NCI-H2171 treated with DMSO at 0.1 percent for 48 hours (cell line): ENCODE measurements around the gene PTAFR.
"Not testable (repeated sequence)": the region's sequence is repeated elsewhere in the genome, so short reads cannot be mapped to it uniquely, and the experiment has no call there.

Experiments used
- DNase-seq: peaks from one replicate; lab custom pipeline; 2025; lab: John Stamatoyannopoulos, UW

The PTAFR gene

DNA sequence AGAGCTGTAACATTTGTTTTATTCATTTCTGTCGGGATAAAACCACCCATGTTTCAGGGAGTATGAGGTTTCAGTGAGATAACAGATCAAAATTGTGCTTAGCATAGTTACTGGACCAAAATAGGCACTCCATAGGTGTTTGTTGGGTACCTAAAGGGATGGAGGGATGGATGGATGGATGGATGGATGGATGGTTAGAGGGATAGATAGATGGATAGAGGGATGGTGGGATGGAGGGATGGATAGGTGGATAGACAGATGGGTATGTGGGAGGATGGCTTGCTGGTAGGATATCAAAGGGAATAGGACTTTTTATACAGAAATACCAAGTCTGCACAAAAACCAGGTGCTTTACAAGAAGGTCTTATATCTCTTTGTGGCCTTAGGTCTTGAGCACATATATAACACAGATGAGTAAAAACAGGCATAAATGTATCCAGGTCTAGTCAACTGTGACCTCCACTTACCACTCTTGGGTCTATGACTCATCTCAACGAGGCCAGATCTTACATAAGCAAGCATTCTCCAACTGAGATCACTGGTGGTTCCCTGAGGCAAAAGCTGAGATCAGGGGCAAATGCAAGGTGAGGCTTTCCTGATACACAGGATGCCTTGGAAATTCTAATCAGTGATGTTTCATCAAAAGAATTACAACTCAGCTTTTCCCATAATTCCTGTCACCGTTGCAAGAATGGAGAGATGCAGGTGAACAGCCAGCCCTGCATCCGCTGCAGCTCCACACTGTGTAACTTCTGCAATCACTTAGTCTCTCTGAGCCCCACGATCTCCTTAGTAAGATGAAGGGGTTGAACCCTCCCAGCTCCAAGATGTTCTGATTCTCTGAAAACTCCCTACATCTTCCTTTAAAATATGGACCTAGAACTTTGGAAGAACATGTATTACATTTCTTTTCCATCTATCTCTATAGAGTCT is 32.0 kb downstream of the PTAFR start:
- no peak for DNase-seq

DNA sequence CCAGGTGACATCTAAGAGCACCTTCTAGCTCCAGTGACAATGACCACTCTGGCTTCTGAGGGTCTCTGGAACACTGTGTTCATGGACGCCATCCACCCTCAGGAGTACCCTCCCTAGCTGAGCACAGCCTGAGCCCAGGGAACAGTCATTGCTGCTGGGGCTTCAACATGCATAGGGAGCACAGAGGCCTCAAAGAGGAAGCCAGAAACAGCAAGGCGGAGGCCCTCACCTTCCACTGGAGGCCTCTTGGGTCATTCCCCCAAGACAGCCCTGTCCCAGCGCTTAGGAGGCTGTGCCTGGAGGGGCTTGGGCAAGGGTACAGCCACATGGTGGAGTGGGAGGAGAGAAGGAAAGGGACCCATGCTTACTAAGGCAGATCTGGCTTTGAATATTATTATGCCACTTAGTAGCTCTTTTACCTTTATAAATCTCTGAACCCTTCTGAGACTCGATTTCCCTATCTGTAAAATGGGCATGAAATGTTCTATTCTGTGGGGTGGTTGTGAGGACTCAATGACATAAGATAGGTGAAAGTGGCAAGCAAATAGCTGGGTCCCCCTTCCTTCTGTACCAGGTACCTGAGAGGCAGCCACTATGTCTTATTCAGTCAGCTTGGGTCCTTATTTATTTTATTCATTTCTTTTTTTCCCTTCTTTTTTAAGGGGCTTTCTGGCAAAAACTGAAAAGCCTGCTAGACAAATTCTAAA is 32.8 kb downstream of the PTAFR start:
- no peak for DNase-seq

DNA sequence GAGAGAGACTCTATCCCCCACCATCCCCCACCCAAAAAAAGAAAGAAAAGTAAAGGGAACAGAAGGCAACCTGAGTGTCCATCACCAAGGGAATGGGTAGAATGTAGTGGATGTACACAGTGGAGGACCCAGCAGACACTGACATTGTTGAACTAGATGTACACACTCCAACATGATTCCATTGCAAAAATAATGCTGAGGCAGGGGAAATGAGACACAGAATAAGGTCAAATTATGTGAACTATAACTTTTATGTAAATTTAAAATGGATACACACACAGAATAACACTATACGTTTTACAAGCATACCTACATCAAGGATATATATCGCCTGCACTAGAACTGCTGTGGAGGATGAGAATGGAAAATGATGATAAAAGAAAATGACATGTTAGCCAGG is 34.8 kb downstream of the PTAFR start:
- no peak for DNase-seq

DNA sequence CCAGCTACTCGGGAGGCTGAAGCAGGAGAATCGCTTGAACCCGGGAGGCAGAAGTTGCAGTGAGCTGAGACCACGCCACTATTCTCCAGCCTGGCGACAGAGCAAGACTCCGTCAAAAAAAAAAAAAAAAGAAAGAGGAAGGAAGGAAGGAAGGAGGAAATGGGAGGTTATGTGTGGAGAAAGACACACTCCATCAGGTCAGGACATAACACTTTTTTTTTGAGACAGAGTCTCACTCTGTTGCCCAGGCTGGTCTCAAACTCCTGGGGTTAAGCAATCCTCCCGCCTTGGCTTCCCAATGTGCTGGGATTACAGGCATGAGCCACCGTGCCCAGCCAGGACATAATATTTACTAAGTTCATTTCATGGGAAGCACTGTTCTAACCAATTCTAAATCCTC is 36.6 kb downstream of the PTAFR start:
- DNase-seq: not testable (repeated sequence)

DNA sequence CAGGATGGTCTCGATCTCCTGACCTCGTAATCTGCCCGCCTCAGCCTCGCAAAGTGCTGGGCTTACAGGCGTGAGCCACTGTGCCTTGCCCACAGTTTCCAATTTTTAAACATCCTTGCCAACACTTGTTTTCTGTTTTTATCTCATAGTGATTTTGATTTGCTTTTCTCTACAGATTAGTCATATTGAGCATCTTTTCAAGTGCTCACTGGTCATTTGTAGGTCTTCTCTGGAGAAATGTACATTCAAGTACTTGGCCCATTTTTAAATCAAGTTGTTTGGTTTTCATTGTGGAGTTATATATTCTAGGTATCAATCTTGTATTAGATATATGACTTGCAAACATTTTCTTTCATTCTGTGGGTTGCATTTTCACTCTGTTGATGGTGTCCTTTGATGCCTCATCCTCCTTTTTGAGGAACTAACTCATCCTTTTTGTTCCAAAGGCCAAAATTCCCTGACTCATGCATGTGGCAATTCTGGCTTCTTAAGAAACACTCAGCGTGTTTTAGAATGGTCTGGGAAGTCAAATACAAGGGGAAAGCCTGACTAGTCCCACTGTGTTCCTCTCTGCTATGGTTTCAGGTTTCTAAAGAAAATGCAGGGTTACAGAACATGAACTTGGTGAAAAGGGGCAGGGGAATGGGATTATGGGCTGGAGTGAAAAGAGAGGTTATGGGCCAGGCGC is 37.3 kb downstream of the PTAFR start:
- no peak for DNase-seq

DNA sequence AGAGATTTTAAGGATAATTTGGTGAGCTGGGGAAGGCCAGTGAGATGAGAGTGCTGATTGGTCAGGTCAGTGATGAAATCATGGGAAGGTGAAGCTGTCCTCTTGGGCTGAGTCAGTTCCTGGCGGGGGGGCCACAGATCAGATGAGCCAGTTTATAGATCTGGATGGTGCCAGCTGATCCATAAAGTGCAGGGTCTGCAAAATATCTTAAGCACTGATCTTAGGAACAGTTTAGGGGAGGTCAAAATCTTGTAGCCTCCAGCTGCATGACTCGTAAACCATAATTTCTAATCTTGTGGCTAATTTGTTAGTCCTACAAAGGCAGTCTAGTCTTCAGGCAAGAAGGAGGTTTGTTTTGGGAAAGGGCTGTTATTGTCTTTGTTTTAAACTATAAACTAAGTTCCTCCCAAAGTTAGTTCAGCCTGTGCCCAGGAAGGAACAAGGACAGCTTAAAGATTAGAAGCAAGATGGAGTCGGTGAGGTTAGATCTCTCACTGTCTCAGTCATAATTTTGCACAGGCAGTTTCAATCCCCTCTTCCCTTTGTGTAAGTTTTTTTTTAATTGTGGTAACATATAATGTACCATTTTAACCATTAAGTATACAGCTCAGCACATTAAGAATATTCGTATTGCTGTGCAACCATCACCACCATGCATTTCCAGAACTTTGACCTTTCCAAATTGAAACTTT is 39.4 kb downstream of the PTAFR start:
- no peak for DNase-seq

DNA sequence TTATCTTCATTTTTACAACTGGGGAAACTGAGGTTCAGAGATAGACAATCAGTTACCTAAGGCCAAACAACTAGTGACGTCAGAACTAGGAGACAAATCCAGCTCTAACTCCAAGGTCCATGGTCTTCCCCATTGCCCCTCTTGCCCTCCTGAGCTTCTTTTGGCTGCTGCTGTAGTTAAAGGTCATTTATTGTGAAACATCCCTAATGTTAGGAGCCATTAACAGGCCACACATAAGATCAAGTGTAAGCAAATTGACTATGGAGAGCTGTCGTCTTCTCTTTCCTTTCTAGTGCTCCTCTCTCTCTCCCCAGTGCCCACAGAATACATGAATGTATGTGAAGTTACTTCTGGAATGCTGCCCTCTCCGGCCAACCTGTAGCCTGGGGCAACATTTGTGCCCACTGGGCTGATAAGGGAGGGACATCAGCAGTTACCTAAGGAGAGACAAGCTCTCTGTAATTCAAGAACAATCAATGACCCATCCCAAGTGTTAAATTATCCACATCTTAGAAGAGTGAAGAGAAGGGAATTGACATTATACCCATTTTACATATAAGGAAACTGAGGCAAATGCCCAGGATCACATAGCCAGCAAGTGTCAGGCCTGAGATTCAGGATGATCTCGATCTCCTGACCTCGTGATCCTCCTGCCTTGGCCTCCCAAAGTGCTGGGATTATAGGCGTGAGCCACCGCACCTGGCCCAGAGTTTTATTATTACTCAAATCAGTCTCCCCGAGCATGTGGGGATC is 40.1 kb downstream of the PTAFR start:
- DNase-seq: no peak

DNA sequence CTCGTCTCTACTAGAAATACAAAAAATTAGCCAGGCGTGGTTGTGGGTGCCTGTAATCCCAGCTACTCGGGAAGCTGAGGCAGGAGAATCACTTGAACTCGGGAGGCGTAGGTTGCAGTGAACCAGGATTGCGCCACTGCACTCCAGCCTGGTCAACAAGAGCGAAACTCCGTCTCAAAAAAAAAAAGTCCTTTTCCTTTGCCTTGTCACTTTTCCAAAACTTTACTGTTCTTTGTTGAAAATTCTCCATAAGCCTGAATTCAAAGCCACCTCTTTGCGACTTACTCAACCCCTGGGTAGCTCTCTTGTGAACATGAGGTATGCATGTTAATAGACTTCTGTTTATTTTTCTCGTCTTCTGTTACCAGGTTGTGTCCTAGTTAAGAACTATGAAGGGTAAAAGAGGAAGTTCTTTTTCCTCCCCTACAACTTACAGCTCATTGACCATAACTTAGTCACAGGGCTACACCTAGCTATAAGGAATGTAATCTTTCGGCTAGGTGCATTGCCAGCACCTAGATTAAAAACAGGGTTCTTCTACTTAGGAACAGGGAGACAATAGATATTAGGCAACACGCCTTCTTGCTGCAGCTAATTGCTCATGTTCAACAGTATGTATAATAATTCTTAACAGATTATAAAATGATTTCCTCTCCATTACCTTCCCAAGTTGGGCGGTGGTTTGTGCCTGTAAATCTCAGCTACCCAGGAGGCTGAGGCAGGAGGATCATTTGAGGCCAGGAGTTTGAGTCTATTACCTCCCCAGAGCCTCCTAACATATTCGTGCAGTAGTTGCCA is 40.9 kb downstream of the PTAFR start:
- no peak for DNase-seq

DNA sequence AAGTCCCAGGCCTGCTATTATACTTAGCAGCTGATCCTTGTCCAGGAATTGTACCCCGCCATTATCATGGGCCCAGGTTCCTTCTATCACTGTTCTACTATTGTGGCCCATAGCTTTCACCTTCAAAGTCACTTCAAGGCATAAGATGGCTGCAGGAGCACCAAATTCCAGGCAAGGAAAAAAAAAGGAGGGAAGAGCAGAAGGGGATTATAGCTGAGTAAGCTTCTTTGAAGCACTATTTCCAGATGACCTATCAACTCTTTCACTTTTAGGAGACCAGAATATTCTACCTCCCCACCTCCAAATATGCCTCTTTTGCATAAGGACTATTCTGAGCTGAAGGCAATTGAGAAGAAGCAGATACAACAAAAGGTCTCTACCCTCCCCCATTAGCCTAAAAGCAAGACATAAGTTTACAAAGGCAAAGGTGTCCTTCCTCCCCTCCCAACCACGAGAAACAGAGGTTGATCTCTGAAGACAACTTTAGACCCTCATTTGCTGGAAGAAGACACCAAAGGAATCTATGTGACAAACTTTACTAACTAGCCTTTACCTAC is 41.8 kb downstream of the PTAFR start:
- DNase-seq: no peak

DNA sequence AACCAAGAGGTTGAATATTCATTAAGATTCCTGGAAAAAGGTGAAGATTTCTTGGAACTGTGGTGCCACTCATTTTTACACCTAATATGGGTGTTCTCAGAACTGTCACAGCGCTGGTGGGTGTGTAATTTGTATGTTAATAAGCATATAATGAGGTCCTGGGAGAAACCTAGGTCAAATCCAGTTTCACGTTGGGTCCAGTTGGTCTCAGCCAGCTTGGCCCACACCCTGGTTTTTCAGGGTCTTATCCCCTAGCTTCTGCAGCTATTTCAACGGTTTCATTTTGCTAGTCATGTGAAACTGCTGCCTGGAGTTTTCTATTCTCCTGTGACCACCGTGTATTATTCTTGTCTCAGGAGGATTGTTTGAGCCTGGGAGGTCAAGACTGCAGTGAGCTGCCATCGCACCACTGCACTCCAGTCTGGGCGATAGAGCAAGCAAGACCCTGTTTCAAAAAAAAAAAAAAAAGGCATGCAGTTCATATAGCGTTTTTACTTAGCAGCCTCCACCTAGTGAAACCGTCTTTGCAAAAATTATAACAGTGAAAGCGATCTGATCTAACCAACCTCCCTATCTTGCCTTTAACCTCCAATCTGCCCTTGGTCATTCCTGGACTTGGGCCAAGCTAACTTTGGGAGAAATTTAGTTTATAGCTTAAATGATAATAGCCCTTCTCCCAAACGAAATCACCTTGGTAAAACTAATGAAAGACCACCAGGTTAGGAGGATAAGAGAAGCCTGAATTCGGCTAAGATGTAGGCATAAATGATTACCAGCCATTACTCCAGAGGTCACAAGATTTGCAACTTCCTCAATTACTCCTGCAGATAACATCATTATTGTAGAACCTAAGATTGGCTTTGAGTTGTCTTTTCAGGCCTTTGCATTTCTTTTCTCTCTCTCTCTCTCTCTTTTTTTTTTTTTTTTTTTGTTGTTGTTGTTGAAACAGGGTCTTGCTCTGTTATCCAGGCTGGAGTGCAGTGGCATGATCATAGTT is 44.0 kb downstream of the PTAFR start:
- DNase-seq: no peak

DNA sequence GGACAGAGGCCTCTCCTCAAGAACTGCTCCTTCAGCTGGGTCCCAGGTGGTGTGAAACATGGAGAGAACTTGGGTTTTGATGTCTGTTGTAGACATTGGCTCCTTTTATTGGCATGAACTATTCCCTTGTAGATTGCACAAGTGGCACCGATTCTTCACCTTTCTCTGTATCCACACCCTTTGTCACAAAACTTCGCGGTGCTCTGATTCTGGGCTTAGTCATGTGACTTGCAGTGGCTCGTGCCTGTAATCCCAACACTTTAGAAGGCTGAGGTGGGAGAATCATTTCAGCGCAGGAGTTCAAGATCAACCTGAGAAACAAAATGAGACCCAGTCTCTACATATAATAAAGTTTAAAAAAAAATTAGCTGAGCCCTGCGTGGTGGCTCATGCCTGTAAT is 45.6 kb downstream of the PTAFR start:
- DNase-seq: no peak

DNA sequence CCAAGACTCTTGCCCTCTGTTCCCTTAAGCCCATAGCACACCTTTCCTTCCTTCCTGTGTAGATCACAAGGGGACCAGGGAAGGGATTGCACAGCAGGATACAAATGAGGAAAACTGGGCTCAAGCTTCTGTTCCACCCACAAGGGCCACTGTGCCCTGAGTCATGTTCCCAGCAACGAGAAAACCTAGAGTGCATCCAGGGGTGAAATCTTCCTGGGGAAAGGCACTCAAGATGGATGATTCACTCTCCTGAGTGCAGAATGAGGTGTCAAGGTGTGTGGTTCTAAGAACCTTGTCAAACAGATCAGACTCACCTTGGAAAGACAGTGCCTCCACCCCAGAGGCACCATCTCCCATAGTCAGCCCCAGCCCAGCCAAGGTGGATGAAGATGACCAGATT is 47.3 kb downstream of the PTAFR start:
- no peak for DNase-seq

DNA sequence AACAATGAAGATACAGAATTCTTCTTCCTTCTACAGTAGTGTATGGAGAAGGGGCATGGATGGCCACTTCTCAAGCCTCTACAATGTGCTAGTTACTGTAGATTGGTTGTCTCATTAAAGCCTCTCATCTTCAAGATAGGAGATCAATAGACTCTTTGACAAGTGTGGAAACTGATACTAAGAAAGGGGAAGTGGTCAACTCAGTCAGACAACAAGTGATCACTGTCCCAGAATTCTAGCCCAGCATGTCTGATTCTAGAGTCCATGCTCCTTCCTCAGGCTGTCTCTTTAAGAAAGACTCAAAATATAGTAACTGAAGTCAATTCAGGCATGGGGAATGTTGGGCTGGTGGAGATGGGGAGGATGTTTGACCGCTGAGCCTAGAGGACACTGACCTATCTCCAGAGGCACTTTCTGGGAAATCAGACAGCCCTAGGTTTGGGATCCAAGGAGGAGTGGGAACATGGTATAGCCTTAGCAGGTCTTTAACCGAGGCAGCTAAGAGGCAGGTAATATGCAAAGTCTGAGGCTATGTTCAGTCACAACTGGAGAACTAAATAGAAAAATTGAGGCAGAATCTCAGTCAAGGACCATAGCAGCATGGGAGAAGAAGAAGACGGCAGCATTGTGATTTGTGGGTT is 48.8 kb downstream of the PTAFR start:
- DNase-seq: no peak

DNA sequence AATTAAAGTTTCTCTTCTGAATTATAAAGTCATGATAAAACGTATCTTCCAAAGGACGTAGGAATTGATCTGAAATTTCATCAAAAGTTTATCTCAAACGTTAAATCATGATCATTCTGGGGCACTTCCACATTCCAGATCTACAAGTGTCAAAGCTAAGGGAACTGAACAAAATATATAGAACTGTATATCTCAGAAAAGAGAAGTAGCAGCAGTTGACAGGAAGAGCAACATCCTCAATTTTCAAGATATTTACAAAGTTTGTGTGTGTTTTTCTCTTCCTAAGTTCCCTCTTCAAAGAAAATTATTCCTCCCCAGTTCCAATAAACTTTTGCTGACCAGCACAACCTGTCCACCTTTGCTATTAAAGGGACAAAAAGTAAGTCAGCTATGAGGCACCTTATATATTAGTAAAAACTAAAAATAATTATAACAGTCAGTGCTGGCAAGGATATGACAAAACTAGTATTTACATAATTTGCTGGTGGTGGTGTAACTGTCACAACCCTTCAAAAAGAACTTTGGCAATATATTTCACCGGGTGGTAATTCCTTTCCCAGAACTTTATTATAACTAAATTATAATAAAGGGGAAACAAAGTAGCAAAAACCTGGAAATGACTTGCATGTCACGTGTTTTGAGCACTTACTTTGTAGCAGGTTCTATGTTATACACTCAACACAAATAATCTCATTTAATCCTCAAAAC is 49.6 kb downstream of the PTAFR start:
- no peak for DNase-seq

DNA sequence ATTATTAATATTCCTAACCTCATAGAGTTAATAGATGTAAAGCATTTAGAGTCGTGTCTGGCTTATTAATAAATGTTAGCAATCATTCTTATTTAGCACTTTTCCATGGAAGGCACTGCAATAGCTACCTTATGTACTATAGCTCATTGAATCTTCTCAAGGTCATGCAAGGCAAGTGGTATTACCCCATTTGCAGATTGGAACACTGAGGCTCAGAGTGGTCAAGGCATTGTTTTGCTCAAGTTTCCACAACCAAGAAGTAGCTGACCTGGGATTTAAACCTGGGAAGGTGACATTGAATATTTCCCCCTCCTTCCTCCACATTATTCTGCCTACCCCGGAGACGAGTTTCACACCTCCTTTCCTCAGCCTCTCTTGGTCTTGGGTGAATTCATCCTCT is 50.3 kb downstream of the PTAFR start:
- no peak for DNase-seq

DNA sequence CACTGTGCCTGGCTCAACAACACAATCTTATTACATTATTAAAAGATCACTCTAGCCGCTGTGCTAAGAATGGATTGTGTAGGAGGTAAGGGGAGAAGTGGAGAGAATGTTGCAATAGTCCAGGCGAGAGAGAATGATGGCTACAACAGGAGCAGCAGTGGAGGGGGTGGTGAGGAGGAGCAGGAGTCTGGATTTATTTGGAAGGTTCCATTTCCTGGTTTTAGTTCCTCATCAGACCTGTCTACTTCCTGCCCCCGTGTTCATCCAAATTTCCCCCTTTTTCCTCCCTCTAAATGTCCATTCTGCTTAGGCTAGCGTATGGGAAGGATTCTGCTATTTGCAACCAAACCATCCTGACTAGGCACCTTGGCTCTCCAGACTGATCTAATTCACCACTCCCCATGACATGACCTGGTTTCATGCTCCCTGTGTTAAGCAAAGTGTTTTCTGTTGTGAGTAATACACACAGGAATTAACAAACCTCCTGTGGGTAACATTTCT is 53.0 kb downstream of the PTAFR start:
- DNase-seq: no peak

DNA sequence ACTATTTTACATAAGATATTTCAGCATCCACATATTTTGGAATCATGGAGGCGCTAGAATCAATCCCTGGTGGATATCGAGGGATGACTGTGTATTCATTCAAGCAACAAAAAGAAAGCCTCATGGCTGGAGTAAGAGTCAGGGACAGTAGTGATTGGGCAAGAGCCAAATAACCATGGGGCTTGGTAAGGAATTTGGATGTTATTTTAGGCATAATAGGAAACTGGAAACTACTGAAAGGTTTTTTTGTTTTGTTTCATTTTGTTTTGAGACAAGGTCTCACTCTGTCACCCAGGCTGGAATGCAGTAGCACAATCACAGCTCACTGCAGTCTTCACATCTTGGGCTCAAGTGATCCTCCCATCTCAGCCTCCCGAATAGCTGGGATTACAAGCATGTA is 54.3 kb downstream of the PTAFR start:
- no peak for DNase-seq

DNA sequence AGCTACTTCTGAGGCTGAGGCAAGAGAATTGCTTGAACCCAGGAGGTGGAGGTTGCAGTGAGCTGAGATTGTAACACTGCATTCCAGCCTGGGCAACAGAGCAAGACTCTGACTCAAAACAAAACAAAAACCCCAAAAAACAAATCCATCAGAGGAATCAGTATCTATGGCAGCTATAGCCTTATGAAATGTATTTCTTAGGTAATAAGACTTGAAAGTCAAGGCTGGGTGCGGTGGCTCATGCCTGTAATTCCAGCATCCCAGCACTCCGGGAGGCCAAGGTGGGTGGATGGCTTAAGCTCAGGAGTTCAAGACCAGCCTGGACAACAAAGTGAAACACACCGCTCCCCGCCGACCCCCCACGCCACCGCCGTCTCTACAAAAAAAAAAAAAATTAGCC is 56.9 kb downstream of the PTAFR start:
- DNase-seq: no peak
